Stimulated activated CD4-positive, alpha-beta T cell treated with anti-CD3 and anti-CD28 coated beads, Interleukin-4, amount 100 ng/mL, for 4 hours (primary cell): Measurements from ENCODE around the gene MAPK8IP3.
A peak's percentile ranks its signal among the peaks of the same experiment; 100 is the strongest.
"Not testable (repeated sequence)": the region's sequence is repeated elsewhere in the genome, so short reads cannot be mapped to it uniquely, and the experiment has no call there.

Experiments
- DNase-seq, 2 experiments: peaks; one replicate each; pipeline ENCODE4 v3.0.0-alpha.2; 2020

Gene MAPK8IP3

DNA sequence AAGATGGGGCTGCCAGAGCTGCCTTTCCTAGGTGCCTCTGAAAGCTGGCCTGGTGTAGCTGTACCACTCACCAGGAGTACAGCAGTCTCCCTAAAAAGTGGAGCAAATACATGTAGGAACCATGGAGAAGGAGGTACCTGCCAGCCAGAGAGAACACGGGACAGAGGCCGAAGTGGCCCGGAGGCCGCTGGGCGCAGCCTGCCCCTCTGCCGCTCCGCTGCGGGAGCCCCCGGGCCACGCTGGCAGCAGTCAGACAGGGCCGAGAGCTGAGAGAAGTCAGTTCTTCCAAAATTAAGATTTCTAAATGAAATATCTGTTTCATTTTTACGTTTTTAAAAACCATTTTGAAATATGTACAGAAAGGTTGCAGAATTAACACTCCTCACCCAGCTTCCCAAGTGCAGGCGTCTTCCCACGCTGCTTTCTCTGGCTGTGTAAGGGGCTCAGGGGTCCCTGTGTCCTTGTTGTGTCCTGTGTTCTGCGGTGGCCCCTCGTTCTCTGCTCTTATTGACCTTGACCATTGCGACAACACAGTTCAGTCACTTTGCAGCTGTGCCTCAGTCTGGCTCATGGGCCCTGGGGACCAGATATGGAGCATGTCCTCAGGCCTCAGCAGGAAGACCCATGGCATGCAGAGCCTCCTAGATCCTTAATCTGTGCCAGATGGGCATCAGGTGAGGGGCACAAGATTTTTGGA lies 5.0 kb downstream of the MAPK8IP3 start:
- no peak for DNase-seq

GRCh38 chr16:1712791-1713261 lies 6.8 kb downstream of the MAPK8IP3 start:
- DNase-seq, result no peak

DNA sequence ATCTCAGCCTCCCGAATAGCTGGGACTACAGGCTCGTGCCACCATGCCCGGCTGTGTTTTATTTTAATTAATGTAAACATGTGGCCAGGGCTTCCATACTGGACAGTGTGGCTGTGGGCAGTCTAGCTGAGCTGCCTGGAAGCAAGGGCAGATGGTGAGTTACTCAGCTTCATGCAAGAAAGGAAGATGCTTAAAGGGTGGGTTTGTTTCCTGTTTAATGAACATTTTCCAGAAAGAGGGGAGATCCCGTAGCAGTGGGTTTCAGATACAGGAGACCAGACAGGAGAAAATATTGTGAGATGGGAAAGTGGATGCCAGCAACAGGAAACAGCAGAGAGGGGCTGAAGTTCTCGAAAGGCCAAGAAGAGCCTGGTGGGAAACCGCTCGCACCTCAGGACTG lies 7.3 kb downstream of the MAPK8IP3 start:
- no peak for DNase-seq

DNA sequence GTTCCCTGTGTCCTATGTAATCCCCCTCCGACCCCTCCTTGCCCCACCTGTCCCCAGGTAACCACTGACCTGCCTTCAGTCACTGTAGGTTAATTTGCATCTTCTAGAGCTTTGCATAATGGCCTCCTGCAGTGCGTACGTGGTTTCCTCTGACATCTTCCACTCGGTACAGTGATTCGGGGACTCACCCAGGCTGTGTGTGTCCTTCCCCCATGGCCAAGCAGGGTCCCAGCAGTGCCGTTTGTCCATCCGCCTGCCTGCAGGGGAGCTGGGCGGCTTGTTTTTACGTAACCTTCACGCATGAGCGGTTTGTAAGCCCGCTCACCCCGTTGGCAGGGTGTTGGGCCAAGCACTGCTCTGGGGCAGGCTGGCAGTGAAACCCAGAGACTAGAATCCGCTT lies 7.9 kb downstream of the MAPK8IP3 start:
- DNase-seq, result no peak

- DNase-seq, result no peak
Measured at GRCh38 chr16:1715220-1715619, 9.2 kb downstream of the MAPK8IP3 start.

DNA sequence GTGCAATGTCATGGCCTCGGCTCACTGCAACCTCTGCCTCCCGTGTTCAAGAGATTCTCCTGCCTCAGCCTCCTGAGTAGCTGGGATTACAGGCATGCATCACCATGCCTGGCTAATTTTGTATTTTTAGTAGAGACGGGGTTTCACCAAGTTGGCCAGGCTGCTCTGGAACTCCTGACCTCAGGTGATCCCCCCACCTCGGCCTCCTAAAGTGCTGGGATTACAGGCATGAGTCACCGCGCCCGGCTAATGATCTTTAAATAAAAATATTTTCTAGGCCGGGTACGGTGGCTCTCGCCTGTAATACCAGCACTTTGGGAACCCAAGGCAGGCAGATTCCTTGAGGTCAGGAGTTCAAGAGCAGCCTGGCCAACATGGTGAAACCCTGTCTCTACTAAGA lies 12.2 kb downstream of the MAPK8IP3 start:
- not testable (repeated sequence) for DNase-seq

DNA sequence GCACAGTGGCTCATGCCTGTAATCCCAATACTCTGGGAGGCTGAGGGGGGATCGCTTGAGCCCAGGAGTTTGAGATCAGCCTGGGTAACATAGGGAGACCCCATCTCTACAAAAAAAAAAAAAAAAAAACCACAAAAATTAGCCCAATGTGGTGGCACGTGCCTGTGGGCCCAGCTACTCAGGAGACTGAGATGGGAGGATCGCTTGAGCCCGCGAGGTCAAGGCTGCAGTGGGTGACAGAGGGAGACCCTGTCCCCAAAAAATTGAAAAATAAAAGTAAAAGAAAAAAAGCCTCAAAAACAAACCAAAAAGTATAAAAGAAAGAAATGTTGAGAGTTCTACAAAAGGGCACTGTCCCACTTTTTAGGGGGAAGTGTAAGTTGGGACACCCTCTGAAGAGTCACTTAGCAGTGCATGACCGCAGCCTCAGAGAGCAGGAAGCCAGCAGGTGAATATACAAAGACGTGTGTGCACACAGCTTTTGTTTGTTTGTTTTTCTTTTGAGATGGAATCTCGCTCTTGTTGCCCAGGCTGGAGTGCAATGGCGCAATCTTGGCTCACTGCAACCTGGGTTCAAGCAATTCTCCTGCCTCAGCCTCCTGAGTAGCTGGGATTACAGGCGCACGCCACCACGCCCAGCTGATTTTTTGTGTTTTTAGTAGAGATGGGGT lies 13.7 kb downstream of the MAPK8IP3 start:
- DNase-seq, result not testable (repeated sequence)

DNA sequence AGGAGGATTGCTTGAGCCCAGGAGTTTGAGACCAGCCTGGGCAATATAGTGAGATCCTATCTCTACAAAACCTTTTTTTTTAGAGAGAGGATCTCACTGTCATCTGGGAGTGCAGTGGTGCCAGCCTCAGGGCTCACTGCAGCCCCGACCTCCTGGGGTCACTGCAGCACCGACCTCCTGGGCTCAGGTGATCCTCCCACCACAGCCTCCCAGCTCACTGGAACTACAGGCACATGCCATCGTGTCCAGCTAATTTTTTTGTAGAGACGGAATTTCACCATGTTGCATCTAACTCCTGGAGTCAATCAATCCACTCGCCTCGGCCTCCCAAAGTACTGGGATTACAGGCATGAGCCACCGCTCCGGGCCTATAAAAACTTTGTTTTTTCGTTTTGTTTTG lies 15.4 kb downstream of the MAPK8IP3 start:
- no peak for DNase-seq

- DNase-seq, result peak in 1 of 2 experiments; percentile 25
Measured at GRCh38 chr16:1723450-1724147, 17.6 kb downstream of the MAPK8IP3 start.

- no peak for DNase-seq
Measured at GRCh38 chr16:1724491-1724890, 18.5 kb downstream of the MAPK8IP3 start.

- DNase-seq, result no peak
Measured at GRCh38 chr16:1726661-1727502, 20.9 kb downstream of the MAPK8IP3 start.

DNA sequence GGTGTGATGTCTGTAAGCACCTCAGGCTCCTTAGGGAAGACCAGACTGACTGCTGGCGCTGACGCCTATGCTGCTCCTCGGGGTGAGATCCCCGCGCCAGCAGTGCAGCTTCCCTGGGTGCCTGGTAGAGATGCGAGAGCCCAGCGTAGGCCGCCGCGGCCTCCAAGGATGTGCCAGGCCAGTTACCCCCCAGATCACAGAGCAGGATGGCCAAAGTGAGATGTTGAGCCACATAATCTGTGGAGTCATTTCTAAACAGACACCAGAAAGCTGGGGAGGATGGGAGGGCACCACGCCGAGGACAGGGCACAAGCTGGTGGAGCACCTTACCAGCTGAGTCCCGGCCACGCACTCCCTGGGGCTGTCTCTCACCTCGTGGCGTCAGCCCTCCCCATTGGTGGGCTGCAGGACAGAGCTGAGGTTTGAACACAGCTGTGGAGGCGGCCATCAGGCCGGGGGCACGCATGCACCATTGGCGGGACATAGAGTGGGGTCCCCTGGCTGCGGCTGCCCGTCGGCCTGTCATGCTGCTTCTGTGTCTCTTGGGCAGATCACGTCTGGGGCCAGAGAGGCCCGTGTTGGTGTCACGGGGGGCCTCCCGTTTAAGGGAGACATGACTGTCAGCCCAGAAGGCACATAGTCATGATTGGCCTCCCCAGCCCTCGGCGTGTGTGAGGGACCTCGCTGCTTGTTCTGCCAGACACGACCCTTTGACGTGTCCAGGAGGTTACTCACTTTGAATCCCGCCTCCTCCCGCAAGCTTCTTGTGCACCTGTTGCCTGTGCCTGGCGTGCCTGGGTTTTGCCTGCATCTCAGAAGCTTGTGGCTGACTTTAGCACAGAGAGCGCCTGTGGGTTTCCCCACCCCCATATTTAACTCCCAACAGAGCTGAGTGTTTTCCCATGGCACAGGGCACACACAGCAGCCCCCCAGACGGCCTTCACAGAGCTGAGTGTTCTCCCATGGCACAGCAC lies 21.9 kb downstream of the MAPK8IP3 start:
- DNase-seq, result no peak

- DNase-seq, result no peak
Measured at GRCh38 chr16:1729026-1729425, 23.0 kb downstream of the MAPK8IP3 start.

DNA sequence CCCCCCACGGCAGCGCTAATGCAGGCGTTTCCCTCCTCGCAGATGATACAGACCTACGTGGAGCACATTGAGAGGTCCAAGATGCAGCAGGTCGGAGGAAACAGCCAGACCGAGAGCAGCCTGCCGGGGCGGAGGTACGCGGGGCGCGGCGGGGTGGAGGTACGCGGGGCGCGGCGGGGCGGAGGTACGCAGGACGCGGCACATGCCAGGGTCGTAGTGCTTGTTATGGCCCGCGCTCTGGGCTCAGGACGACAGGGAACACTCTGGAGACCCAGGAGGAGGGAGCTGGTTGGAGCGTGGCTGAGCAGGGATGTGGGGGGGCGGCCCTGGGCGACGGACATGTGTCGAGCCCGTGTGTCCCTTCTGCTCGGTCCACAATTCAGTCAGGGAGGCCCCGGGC lies 23.4 kb downstream of the MAPK8IP3 start:
- DNase-seq, result no peak

DNA sequence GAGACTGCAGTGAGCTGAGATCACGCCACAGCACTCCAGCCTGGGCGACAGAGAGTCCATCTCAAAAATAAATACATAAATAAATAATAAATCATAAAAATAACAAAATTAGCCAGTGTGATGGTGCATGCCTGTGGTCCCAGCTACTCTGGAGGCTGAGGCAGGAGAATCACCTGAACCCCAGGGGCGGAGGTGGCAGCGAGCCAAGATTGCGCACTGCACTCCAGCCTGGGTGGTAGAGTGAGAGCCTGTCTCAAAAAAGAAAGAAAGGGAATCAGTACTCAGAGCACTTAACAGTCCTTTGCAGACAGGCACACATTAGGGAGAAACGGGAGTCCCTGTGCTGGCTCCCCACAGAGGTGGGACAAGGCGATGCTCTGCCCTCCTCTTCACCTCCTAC lies 25.1 kb downstream of the MAPK8IP3 start:
- DNase-seq, result no peak

DNA sequence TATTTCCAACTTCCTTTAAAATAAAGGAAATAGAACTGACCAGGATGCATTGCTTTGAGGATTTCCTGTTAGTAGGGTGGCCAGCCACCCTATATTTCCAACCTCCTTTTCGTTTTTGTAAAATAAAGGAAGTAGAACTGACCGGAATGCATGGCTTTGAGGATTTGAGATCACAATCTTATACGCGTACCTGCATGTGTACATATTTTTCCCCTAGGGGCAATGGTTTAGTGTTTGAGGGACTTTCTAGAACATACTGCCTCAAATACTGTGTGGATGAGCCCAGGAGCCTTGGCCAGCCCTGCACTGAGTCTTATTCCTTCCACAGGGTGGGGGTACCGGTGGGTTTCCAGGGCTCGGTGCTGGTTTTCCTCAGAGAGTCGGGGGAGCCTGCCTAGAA lies 25.6 kb downstream of the MAPK8IP3 start:
- DNase-seq, result no peak

GRCh38 chr16:1732071-1732470 lies 26.1 kb downstream of the MAPK8IP3 start:
- DNase-seq, result no peak

- DNase-seq, result not testable (repeated sequence)
Measured at GRCh38 chr16:1732551-1732987, 26.6 kb downstream of the MAPK8IP3 start.

DNA sequence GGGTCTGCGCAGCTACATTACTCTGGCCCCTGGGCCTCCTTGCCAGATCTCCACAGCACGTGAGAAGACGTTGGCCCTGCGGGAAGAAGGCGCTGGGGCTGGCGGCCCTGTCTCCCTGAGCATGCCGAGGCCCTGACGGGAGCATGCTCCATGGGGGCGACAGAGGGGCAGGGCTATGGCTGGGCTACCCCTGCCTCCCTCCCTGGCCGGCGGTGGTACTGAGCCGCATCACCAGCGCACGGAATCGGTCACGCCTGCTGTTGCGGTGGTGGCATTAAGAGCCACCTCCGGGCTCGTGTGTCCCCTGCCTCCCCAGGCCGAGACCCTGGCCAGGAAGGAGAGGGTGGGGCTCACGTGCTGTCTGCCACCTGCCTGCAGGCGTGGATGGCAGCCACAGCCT lies 28.1 kb downstream of the MAPK8IP3 start:
- DNase-seq, result no peak

DNA sequence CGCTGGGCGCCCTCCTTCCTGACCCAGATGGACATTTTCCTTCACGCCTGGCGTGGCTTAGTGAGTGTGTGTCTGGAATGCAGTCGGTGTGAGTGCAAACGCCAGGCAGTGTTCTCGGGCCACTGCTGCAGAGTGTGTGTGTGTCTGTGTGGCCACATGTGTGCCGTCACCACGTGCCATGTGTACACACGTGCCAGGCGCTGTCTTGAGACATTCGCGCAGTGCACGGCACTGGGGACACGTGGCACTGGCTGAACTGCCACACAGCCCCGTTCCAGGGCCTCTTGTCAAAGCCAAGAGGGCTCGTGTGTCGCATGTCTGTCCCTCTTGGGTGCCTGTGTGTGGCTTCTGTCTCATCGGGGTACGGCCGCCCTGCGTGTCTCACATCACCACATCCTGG lies 28.8 kb downstream of the MAPK8IP3 start:
- no peak for DNase-seq

- DNase-seq, result no peak
Measured at GRCh38 chr16:1740234-1740633, 34.2 kb downstream of the MAPK8IP3 start.
